GM12801 (cell line): Measurements from ENCODE around the gene FNDC3B.

ENCODE experiments used
- TF ChIP-seq, protein P1 (sequence below): IDR thresholded peaks from one replicate; pipeline ENCODE4 v1.5.1; 2011; ENCODE audit warnings: control low read depth; ENCODE audit not compliant: insufficient read length; ENCODE audit errors: extremely low read depth

Gene FNDC3B

GRCh38 chr3:172398484-172398883 lies 359.1 kb downstream of the FNDC3B start:
- TF ChIP-seq, protein P1, sequence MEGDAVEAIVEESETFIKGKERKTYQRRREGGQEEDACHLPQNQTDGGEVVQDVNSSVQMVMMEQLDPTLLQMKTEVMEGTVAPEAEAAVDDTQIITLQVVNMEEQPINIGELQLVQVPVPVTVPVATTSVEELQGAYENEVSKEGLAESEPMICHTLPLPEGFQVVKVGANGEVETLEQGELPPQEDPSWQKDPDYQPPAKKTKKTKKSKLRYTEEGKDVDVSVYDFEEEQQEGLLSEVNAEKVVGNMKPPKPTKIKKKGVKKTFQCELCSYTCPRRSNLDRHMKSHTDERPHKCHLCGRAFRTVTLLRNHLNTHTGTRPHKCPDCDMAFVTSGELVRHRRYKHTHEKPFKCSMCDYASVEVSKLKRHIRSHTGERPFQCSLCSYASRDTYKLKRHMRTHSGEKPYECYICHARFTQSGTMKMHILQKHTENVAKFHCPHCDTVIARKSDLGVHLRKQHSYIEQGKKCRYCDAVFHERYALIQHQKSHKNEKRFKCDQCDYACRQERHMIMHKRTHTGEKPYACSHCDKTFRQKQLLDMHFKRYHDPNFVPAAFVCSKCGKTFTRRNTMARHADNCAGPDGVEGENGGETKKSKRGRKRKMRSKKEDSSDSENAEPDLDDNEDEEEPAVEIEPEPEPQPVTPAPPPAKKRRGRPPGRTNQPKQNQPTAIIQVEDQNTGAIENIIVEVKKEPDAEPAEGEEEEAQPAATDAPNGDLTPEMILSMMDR = no peak

- TF ChIP-seq, protein P1 = no peak
Measured at GRCh38 chr3:172402090-172402489, 362.7 kb downstream of the FNDC3B start.

GRCh38 chr3:172402892-172403643 lies 363.7 kb downstream of the FNDC3B start:
- TF ChIP-seq, protein P1 = no peak

DNA sequence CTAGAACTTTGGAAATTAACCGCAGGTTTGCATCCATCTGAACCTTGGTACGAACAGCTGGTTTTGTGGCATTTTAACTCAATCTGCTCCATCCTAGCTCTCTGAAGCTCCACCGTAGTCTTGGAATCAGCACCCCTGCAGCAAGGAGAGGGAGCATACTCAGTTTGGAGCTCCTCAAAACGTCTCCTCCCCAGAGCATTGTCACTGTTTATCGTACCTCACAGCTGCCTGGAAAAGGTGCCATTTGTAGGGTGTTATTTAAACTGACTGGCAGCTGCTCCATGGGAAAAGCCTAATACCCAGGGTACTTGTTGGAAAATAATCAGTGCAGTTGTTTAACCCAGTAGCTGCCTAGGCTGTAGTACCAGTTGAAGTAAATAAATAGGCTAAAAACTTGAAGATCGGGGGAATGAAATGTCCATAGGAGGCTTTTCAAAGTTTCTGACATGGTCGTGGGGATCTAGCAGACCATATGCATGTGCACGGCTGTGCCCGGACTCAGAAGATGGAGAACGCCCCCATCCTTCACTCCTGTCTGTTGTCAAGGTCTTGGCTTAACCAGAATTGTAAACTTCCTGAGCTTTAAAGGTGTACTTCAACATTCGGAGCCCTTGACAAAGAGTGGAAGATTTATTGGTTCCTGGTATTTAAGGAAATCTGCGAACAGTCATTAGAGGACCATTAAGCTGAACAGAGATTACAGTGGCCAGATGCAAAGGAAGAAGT lies 365.0 kb downstream of the FNDC3B start:
- TF ChIP-seq, protein P1 = no peak

GRCh38 chr3:172405914-172406313 lies 366.5 kb downstream of the FNDC3B start:
- TF ChIP-seq, protein P1 = no peak

GRCh38 chr3:172407872-172408271 lies 368.5 kb downstream of the FNDC3B start:
- TF ChIP-seq, protein P1 = no peak

- TF ChIP-seq, protein P1 = no peak
Measured at GRCh38 chr3:172410702-172411477, 371.5 kb downstream of the FNDC3B start.
